Esophagus squamous epithelium (tissue), 4 donors: Measurements from ENCODE around the gene SPECC1.

Experiments
- POLR2A ChIP-seq, 4 donors: fragments of 450-650 bp; IDR thresholded peaks; one replicate each; pipeline ENCODE4 v1.6.1; 2017; ENCODE audit warnings: antibody characterized with exemption in 4 of 4, mild to moderate bottlenecking in 4 of 4, moderate library complexity in 3 of 4
- TF ChIP-seq, protein P1 (sequence below), 6 experiments: fragments of 450-650 bp in 4 of 6; fragments of 200-600 bp in 2 of 6; sonication (generic) in 2 of 6; IDR thresholded peaks; one replicate each; pipeline ENCODE4 v1.5.1; 2016 to 2019; ENCODE audit warnings: antibody characterized with exemption in 6 of 6, mild to moderate bottlenecking in 4 of 6, moderate library complexity in 4 of 6

DNA sequence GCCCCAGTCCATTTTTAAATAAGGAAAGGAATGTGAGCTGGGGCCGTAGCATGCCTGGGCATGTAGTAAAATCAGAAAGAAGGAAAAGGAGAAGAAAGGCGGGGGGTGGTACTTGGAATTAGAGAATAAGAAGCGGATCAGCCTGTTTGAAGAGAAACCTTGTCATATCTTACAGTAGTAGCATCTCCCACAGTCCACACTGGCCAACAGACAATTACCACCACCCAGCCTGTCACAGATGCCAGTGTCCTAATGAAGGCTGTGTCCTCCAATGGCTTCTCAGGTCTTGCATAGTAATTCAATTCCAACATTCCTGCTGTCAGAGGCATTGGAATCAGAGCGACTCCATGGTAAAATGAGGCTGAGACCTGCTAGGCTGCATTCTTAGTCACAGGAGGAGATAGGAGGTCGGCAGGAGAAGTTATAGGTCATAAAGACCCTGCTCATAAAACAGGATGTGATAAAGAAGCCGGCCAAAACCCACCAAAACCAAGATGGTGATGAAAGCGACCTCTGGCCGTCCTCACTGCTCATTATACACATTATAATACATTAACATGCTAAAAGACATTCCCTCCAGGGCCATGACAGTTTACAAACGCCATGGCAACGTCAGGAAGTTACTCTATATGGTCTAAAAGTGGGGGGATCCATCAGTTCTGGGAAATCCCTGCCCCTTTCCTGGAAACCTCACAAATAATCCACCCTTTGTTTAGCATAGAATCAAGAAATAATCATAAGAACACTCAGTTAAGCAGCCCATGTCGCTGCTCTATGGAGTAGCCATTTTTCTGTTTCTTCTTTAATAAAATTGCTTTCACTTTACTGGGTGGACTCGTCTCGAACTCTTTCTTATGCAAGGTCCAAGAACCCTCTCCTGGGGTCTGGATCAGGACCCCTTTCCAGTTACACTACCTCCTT lies 22.0 kb upstream of the SPECC1 start:
- TF ChIP-seq, protein P1, sequence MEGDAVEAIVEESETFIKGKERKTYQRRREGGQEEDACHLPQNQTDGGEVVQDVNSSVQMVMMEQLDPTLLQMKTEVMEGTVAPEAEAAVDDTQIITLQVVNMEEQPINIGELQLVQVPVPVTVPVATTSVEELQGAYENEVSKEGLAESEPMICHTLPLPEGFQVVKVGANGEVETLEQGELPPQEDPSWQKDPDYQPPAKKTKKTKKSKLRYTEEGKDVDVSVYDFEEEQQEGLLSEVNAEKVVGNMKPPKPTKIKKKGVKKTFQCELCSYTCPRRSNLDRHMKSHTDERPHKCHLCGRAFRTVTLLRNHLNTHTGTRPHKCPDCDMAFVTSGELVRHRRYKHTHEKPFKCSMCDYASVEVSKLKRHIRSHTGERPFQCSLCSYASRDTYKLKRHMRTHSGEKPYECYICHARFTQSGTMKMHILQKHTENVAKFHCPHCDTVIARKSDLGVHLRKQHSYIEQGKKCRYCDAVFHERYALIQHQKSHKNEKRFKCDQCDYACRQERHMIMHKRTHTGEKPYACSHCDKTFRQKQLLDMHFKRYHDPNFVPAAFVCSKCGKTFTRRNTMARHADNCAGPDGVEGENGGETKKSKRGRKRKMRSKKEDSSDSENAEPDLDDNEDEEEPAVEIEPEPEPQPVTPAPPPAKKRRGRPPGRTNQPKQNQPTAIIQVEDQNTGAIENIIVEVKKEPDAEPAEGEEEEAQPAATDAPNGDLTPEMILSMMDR (IDR thresholded peaks at IDR 0.05) = no peak
- TF ChIP-seq POLR2A (IDR thresholded peaks at IDR 0.05) = no peak
